Common myeloid progenitor, CD34-positive (primary cell): ENCODE results near the gene TRAPPC14.

Source experiments
- CTCF ChIA-PET: fragments of 350-600 bp; sonication (Branson Sonifier 250); formaldehyde crosslinking; loops from one replicate; lab custom pipeline; 2021; ENCODE audit warnings: antibody characterized with exemption; lab: Charles Lee
- POLR2A ChIA-PET: fragments of 350-600 bp; sonication (Branson Sonifier 250); formaldehyde crosslinking; loops from one replicate; lab custom pipeline; 2021; ENCODE audit warnings: antibody characterized with exemption; lab: Charles Lee
- DNase-seq, 3 donors: peaks; one replicate each; pipeline versions ENCODE4 v3.0.0 to v3.0.0-alpha.2; 2013
- H3K27ac ChIP-seq, 2 experiments: 1 replicate in 1 of 2; 2 replicates in 1 of 2; pipeline ENCODE4 v1.7.0; 2013; ENCODE audit warnings: inconsistent platforms in 2 of 2, low read length in 2 of 2, mild to moderate bottlenecking in 2 of 2, low read depth in 1 of 2, moderate library complexity in 1 of 2; ENCODE audit not compliant: severe bottlenecking in 2 of 2, insufficient read depth in 1 of 2, poor library complexity in 1 of 2
- H3K27me3 ChIP-seq, 5 experiments: replicated peaks in 2 of 5; 1 replicate in 3 of 5; 2 replicates in 2 of 5; pipeline versions ENCODE4 v1.6.1 to v1.7.0; 2013; ENCODE audit warnings: low read length in 4 of 5, mild to moderate bottlenecking in 2 of 5, moderate library complexity in 2 of 5, inconsistent platforms in 1 of 5; ENCODE audit not compliant: insufficient read depth in 5 of 5, control insufficient read depth in 4 of 5
- H3K36me3 ChIP-seq, 4 experiments: 1 replicate in 2 of 4; 2 replicates in 2 of 4; pipeline versions ENCODE4 v1.6.1 to v1.7.0; 2013; ENCODE audit warnings: low read length in 3 of 4, control low read depth in 1 of 4, mild to moderate bottlenecking in 1 of 4; ENCODE audit not compliant: control insufficient read depth in 4 of 4, insufficient read depth in 4 of 4
- H3K4me1 ChIP-seq, 4 experiments: 1 replicate in 3 of 4; 2 replicates in 1 of 4; pipeline versions ENCODE4 v1.6.1 to v1.7.1; 2013; ENCODE audit warnings: low read length in 3 of 4, mild to moderate bottlenecking in 3 of 4, control low read depth in 1 of 4, inconsistent platforms in 1 of 4, moderate library complexity in 1 of 4; ENCODE audit not compliant: control insufficient read depth in 4 of 4, insufficient read depth in 4 of 4; ENCODE audit errors: control extremely low read depth in 1 of 4
- H3K4me3 ChIP-seq, 7 experiments: 1 replicate in 4 of 7; 2 replicates in 3 of 7; pipeline versions ENCODE4 v1.5.1 to v1.7.0; 2013; ENCODE audit warnings: mild to moderate bottlenecking in 7 of 7, low read length in 6 of 7, moderate library complexity in 6 of 7, inconsistent platforms in 2 of 7, low read depth in 2 of 7, control low read depth in 1 of 7; ENCODE audit not compliant: insufficient read depth in 4 of 7, control insufficient read depth in 1 of 7; ENCODE audit errors: extremely low read depth in 1 of 7
- H3K9me3 ChIP-seq, 5 experiments: 1 replicate in 4 of 5; 2 replicates in 1 of 5; pipeline versions ENCODE4 v1.6.1 to v1.7.1; 2013; ENCODE audit warnings: low read length in 4 of 5, mild to moderate bottlenecking in 2 of 5, inconsistent platforms in 1 of 5, low read depth in 1 of 5, moderate library complexity in 1 of 5; ENCODE audit not compliant: control insufficient read depth in 4 of 5, insufficient read depth in 2 of 5; ENCODE audit errors: control extremely low read depth in 1 of 5
- WGBS: methylation state at CpG from one replicate; pipeline ENCODE4 v1.1.5; 2013; ENCODE audit not compliant: insufficient coverage; 5-methylcytosine and 5-hydroxymethylcytosine counted together

Gene TRAPPC14

DNA sequence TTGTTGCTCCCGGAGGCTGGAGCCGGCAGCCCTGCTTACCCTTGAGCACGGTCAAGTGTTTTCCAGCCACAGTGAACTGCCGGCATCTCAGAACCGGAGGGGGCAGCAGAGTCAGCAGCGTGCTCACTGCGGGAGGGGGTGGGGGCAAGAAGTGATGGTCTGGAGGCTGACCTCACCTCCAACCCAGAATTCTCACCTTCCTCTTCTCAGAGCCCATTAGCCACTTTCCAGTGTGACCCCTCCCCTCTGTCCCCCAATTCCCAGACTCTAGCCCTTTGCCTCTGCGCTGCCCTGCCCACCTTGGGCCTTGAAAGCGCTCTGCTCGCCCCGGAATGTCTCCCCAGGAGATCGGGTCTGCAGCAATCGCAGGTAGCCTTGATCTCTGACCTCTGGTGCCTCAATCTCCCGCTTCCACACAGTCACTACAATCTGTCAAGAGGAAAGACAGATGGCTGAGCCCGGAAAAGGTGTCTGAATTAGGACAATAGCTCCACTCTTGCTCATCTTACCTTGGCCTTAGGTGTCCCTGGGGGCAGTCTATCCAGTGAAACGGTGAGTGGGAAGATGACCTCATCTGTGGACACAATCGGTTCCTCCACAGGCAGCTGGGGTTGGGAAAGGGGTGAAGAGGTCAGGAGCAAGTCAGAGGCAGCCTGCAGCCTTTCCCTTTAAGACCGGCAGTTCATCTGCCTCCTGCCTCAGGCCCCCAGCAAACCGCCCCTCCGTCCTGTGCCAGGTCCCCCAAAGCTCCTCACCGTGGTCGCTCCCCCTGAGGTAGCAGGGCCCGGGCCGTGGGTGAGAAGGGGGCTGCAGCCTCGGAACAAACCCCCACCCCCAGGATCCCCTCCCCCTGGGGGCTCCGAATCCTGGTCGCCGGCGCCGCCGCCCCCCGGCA lies 942 bp downstream of the TRAPPC14 start:
- WGBS, result 63% methylated on average over 20 of the region's 32 CpGs
- DNase-seq, result peak in 1 of 3 donors; percentile 10
- Histone ChIP-seq H3K27me3 (no peaks in the 10 kb centered on the region), H3K36me3 (peaks cover 4 to 40% (median 26%) of the 10 kb centered on the region in 4 experiments), H3K4me1 (peaks cover 0 to 29% (median 21%) of the 10 kb centered on the region in 4 experiments), H3K4me3 (peak overlapping the region; percentile 68 to 91 (median 81)), H3K27ac (peak overlapping the region; percentile 40 to 76), H3K9me3 (no peaks in the 10 kb centered on the region)
- POLR2A ChIA-PET, result no interaction called here
- CTCF ChIA-PET, result interaction anchor here (0.8 to 4.6 kb wide), 5 partner anchors 9 to 33 kb away, joined by 3 to 21 read pairs (median 5); partner anchors contain the start of gene LAMTOR4

DNA sequence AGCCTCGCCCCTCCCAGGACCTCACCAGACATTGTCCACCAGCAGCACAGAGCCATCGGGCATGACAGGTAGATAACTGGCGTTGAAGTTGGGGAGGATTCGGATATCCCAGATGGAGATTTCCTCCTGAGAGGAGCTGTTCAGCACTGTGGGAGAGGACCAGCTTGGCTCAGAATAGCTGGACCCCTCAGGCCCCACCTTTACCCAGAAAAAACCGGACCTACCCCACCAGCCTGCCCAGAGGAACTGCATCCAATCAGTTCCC lies 1.5 kb downstream of the TRAPPC14 start:
- 78% methylated on average over 4 of the region's 5 CpGs for WGBS
- CTCF ChIA-PET, result interaction anchor here (0.8 to 4.6 kb wide), 6 partner anchors 9 to 33 kb away, joined by 3 to 21 read pairs (median 4); partner anchors contain the start of gene LAMTOR4
- H3K4me3 ChIP-seq, result peak overlapping the region in 4 of 7 experiments; percentile 68 to 88 (median 84)

DNA sequence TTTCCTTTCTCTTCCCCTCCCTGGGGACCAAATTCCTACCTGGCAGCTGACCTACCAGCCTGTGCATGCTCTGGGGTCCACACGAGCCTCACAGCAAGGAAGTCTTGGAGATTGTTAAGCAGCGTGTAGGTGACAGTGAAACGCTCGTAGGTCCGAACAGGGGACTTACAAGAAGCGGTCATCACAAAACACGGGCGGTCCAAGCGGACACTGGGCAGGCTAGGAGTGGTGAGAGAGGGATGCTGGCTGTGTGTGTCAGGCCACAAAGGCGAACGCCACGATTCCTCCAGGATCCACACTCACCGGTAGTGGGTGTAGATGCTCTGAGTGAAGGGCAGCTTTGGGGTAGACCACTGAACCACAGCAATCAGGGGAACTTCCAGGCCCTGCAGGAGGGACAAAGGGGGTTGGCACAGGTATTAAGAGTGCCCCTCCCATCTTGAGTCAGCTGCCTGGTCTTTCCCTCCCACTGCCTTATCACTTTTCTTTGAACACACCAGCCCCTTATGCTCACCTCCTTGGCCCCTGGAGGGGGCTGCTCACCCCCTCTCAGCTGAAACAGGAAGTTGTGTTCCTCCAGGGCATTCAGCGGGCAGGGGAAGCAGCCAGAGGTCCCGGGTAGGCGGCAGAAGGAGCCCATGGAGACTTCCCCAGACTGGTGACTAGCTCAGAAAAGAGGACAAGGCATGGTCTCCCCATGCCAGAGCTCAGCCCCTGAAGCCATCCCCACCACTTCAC lies 2.0 kb downstream of the TRAPPC14 start:
- Histone ChIP-seq H3K4me1 (peaks cover 4 to 40% (median 28%) of the 10 kb centered on the region in 4 experiments), H3K36me3 (peaks cover 4 to 40% (median 27%) of the 10 kb centered on the region in 4 experiments), H3K9me3 (no peaks in the 10 kb centered on the region), H3K4me3 (peak overlapping the region in 1 of 7 experiments; percentile 88), H3K27me3 (no peaks in the 10 kb centered on the region), H3K27ac (peak overlapping the region in 1 of 2 experiments; percentile 76)
- ChIA-PET CTCF (interaction anchor here (0.8 to 4.6 kb wide), 7 partner anchors 8 to 34 kb away, joined by 3 to 21 read pairs (median 4); partner anchors contain the start of genes GPC2 and LAMTOR4), POLR2A (interaction anchor here (0.9 kb wide), 1 partner anchor 12 kb away, joined by 4 read pairs; the partner anchor contains the start of gene GAL3ST4)
- peak in 2 of 3 donors; percentile 63 to 71 for DNase-seq
- 69% methylated on average over 15 of the region's 16 CpGs for WGBS

More for the DNA sequence above, 1.5 kb downstream of the TRAPPC14 start:
- Histone ChIP-seq H3K9me3 (no peaks in the 10 kb centered on the region), H3K4me1 (peaks cover 3 to 35% (median 26%) of the 10 kb centered on the region in 4 experiments), H3K27ac (peak overlapping the region in 1 of 2 experiments; percentile 76), H3K27me3 (no peaks in the 10 kb centered on the region), H3K36me3 (peaks cover 4 to 40% (median 26%) of the 10 kb centered on the region in 4 experiments)
- DNase-seq, result no peak
- POLR2A ChIA-PET, result interaction anchor here (0.9 kb wide), 1 partner anchor 11 kb away, joined by 4 read pairs; the partner anchor contains the start of gene GAL3ST4

DNA sequence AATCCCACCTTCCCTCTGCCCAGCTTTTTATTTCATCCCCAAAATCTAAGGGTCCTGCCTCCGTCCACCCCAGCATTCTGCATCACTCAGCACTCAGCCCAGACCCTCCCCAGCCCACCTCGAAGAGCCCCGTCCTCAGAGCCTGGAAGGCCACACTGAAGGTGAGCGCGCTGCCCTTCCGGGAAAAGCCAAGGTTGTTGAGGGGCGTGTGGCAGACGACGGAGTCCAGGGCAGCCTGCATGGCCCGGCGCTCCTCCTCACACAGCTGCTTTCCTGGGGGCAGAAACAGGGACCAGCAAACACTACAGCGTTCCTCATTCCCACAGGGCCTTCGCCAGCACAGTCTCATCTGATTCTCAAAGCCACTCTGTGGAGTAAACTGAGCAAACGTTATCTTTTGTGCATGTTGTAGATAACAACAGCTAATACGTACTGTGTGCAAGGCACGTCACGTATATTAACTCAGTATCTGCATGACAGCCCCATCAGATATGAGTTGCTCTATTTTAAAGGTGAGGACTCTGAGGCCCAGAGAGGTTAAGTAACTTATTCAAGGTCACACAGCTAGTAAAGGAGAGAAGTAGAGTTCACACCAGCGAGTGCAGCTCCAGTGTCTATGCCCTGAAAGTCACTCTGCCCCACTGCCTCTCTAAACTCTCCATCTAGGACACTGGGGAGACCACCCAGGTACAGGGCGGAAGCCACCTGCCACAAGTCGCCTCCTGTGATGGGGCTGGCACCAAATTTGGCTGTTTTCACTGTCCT lies 2.8 kb downstream of the TRAPPC14 start:
- POLR2A ChIA-PET, result no interaction called here
- WGBS, result 95% methylated on average over 20 of the region's 20 CpGs

DNA sequence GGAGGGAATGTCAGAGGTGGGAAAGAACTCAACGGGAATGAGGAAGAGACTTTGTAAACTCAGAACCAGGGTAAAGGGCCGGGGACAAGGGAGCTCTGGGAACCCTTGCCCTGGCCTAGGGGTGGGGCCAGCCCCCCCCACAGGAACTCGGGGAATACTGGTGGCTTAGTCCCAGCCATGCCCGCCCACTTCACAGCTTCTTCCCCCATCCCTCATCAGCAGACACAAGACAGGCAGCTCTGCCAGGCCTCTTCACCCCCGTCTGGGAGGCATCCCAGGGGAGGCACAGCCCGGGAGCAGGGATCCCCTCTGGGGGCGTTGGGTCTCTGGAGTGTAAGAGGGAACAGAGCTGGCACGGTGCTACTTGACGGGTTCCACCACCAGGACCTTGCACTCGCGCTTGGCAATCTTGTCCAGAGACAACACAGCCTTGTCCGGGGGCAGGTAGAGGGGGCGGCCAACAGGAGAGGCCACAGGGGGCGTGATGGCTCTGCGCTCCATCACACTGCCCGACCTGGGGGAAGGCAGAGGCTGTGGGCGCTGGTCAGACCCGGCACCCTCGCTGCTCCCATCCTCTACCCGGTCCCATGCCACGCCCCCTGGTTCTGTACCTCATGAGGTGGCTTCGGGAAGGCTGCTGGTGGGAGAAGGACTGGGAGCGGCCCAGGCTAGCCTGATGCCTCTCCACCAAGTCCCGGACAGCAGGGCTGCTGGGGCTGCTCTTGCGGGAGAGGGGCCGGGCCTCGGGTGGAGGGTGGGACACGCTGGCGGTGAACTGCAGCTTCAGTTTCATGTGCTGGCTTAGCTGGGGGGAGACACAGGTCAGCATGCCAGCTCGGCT lies 3.7 kb downstream of the TRAPPC14 start:
- WGBS, result 95% methylated on average over 26 of the region's 30 CpGs
- POLR2A ChIA-PET, result no interaction called here
- no peak overlapping the region for H3K4me3 ChIP-seq
- H3K9me3 ChIP-seq, result no peaks in the 10 kb centered on the region
- no peak overlapping the region for H3K27ac ChIP-seq
- peaks cover 9 to 46% (median 31%) of the 10 kb centered on the region in 4 experiments for H3K4me1 ChIP-seq
- no peaks in the 10 kb centered on the region for H3K27me3 ChIP-seq
- H3K36me3 ChIP-seq, result peaks cover 4 to 40% (median 27%) of the 10 kb centered on the region in 4 experiments
- CTCF ChIA-PET, result interaction anchor here (0.7 to 4.6 kb wide), 4 partner anchors 14 to 35 kb away, joined by 3 to 21 read pairs (median 3); no protein-coding TSS in a partner anchor
- no peak for DNase-seq

More for the DNA sequence above, 2.8 kb downstream of the TRAPPC14 start:
- Histone ChIP-seq H3K27ac (no peak overlapping the region), H3K27me3 (no peaks in the 10 kb centered on the region), H3K4me1 (peaks cover 4 to 40% (median 28%) of the 10 kb centered on the region in 4 experiments), H3K9me3 (no peaks in the 10 kb centered on the region), H3K36me3 (peaks cover 4 to 40% (median 27%) of the 10 kb centered on the region in 4 experiments), H3K4me3 (no peak overlapping the region)
- CTCF ChIA-PET, result interaction anchor here (0.8 to 4.6 kb wide), 6 partner anchors 8 to 34 kb away, joined by 3 to 21 read pairs (median 4); partner anchors contain the start of genes GPC2 and LAMTOR4
- no peak for DNase-seq
